ENCODE measurements around the gene DOP1A. TPM values are rescaled to one million over a fixed set of nuclear protein-coding genes. Genes with fewer than 3 reads are reported as not detected.

The DOP1A gene
- total and polyA plus RNA-seq, 12 donors: 2.5 to 26.8 (median 20.8) TPM

DNA sequence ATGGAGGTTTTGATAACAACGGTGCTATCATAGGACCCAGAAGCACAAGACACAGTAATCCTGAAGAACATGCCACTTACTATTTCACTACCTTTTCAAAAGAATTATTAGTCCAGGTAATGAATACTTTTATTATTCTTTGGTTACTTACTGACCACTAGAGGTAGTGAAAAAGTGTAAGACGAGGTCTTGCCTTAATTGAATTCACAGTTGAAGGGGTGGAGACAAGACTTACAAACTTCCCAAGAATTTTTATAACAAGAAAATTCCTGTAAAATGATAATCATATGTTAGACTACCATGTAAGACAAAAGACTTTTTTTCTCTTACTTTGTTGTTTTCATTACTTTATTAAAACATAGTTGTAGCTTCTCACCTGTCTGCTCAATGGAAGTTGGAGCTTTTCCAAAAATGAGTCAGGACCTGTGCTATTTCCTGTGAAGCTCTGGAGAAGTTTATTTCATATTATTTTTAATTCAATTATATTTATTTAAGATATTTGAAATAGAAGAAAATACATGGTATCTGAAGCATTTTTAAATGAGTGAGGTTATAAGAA, 52.4 kb downstream of the DOP1A start:
- TF ChIP-seq, protein P1, sequence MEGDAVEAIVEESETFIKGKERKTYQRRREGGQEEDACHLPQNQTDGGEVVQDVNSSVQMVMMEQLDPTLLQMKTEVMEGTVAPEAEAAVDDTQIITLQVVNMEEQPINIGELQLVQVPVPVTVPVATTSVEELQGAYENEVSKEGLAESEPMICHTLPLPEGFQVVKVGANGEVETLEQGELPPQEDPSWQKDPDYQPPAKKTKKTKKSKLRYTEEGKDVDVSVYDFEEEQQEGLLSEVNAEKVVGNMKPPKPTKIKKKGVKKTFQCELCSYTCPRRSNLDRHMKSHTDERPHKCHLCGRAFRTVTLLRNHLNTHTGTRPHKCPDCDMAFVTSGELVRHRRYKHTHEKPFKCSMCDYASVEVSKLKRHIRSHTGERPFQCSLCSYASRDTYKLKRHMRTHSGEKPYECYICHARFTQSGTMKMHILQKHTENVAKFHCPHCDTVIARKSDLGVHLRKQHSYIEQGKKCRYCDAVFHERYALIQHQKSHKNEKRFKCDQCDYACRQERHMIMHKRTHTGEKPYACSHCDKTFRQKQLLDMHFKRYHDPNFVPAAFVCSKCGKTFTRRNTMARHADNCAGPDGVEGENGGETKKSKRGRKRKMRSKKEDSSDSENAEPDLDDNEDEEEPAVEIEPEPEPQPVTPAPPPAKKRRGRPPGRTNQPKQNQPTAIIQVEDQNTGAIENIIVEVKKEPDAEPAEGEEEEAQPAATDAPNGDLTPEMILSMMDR (IDR thresholded peaks at IDR 0.05): no peak
- Histone ChIP-seq H3K36me3 (peaks cover 0 to 73% (median 19%) of the 10 kb centered on the region in 9 donors), H3K4me1 (no peaks in the 10 kb centered on the region), H3K27ac (no peak overlapping the region), H3K27me3 (no peaks in the 10 kb centered on the region), H3K4me3 (no peak overlapping the region), H3K9me3 (no peaks in the 10 kb centered on the region)
- WGBS, 2 donors: 90 to 98% methylated on average over 2 of the region's 2 CpGs
- DNase-seq (no peak), ATAC-seq (no peak)
- intact Hi-C loops (cut with DNase I): loop anchor here in 3 of 10 donors (5.0 to 10.0 kb wide), 3 partner anchors 47 to 55 kb away; no protein-coding TSS in a partner anchor

DNA sequence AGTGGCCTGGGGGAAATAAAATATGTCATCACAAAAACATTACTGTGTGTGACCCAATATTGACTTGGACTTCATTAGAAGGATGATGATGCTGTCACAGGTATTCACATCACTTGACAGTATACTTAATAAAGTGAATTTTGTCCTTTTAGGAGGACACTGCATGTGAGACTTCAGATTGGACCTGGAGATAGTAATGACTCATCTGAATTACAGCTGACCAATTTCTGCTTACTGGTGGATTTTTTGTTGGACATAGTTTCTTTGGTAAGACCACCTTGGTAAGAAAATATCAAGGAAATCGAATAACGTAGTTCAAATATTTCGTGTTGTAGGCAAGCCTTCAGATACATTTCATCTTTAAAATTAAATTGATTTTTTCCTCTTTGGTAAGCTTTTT, 57.1 kb downstream of the DOP1A start:
- TF ChIP-seq, protein P1 (IDR thresholded peaks at IDR 0.05): no peak
- WGBS, 2 donors: 94 to 98% methylated on average over 3 of the region's 3 CpGs
- Histone ChIP-seq H3K27me3 (no peaks in the 10 kb centered on the region), H3K4me3 (no peak overlapping the region), H3K36me3 (peaks cover 0 to 100% (median 58%) of the 10 kb centered on the region in 9 donors), H3K27ac (no peak overlapping the region), H3K9me3 (no peaks in the 10 kb centered on the region), H3K4me1 (no peaks in the 10 kb centered on the region)
- intact Hi-C loops (cut with DNase I): loop anchor here in 2 of 10 donors (5.0 to 10.0 kb wide), 2 partner anchors 43 to 50 kb away; no protein-coding TSS in a partner anchor
- no peak for ATAC-seq
- DNase-seq: no peak

GRCh38 chr6:83125425-83125824, 58.0 kb downstream of the DOP1A start:
- H3K4me1 ChIP-seq: no peaks in the 10 kb centered on the region
- no peak for ATAC-seq
- no peak for DNase-seq
- H3K36me3 ChIP-seq: peaks cover 0 to 100% (median 64%) of the 10 kb centered on the region in 9 donors
- no peaks in the 10 kb centered on the region for H3K27me3 ChIP-seq
- no peak overlapping the region for H3K27ac ChIP-seq
- no peak overlapping the region for H3K4me3 ChIP-seq
- no peaks in the 10 kb centered on the region for H3K9me3 ChIP-seq
- TF ChIP-seq, protein P1 (IDR thresholded peaks at IDR 0.05): no peak
- intact Hi-C loops (cut with DNase I): loop anchor here in 1 of 10 donors (10.0 kb wide), 1 partner anchor 49 kb away; no protein-coding TSS in a partner anchor

DNA sequence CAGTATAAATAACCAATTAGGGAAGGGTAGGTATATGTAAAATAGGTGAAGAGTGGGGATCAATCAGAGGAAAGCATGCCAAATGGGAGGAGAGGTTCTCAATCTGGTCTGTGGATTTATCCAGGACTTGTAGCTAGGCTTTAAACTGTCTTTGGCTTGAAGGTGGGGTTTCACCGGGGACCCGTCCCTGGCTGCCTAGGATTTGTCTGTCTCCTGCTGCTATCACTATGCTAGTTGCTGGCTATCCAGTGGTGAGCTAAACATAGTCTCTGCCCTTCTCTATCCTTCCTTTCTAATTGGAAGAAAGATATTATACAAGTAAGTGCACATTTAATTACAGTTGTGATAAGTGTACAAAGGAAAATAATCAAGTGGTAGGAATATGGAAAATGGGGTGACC, 58.8 kb downstream of the DOP1A start:
- DNase-seq (no peak), ATAC-seq (no peak)
- Histone ChIP-seq H3K4me1 (no peaks in the 10 kb centered on the region), H3K9me3 (no peaks in the 10 kb centered on the region), H3K36me3 (peaks cover 0 to 100% (median 66%) of the 10 kb centered on the region in 9 donors), H3K27ac (no peak overlapping the region), H3K27me3 (no peaks in the 10 kb centered on the region), H3K4me3 (no peak overlapping the region)
- 89 to 94% methylated on average over 2 of the region's 2 CpGs for WGBS, 2 donors
- TF ChIP-seq, protein P1 (IDR thresholded peaks at IDR 0.05): no peak
- intact Hi-C loops (cut with DNase I): loop anchor here in 1 of 10 donors (10.0 kb wide), 1 partner anchor 49 kb away; no protein-coding TSS in a partner anchor
